Right lobe of liver (tissue), 6 donors: ENCODE data around the gene CD48. TPM values are rescaled to one million over a fixed set of nuclear protein-coding genes. Genes with fewer than 3 reads are reported as not detected.

Experiments used
- ATAC-seq, 4 donors: fragments of 200-7000 bp; cut with Tn5 transposase; one replicate each; pipeline ENCODE4 v1.9.1; 2020; ENCODE audit warnings: mild to moderate bottlenecking in 4 of 4, moderate library complexity in 4 of 4
- DNase-seq, 3 donors: peaks; one replicate each; pipeline ENCODE4 v3.0.0-alpha.2; 2020
- H3K27ac ChIP-seq, 3 donors: fragments of 200-600 bp; one replicate each; pipeline ENCODE4 v1.8.0; 2022
- H3K27me3 ChIP-seq, 2 donors: fragments of 200-600 bp; one replicate each; pipeline ENCODE4 v1.8.0; 2022
- H3K36me3 ChIP-seq, 4 donors: fragments of 200-600 bp; sonication (generic) in 1 of 4; one replicate each; pipeline versions ENCODE4 v1.5.1 to v1.8.0; 2017 to 2022; ENCODE audit warnings: control low read depth in 1 of 4
- H3K4me1 ChIP-seq, 4 donors: fragments of 200-600 bp; sonication (generic) in 1 of 4; one replicate each; pipeline versions ENCODE4 v1.5.1 to v1.8.0; 2017 to 2022; ENCODE audit warnings: control low read depth in 1 of 4
- H3K4me3 ChIP-seq, 3 donors: fragments of 200-600 bp; one replicate each; pipeline ENCODE4 v1.8.0; 2022
- H3K9me3 ChIP-seq, 4 donors: fragments of 200-600 bp; sonication (generic) in 1 of 4; one replicate each; pipeline versions ENCODE4 v1.5.1 to v1.8.0; 2017 to 2022; ENCODE audit warnings: control low read depth in 1 of 4
- POLR2A ChIP-seq: fragments of 450-650 bp; IDR thresholded peaks from one replicate; pipeline ENCODE4 v1.6.1; 2017; ENCODE audit warnings: antibody characterized with exemption, mild to moderate bottlenecking
- WGBS: methylation state at CpG from one replicate; pipeline ENCODE4 v1.1.6; 2018; ENCODE audit warnings: low coverage, low lambda C conversion rate; ENCODE audit not compliant: insufficient coverage; ENCODE audit errors: missing lambda C conversion rate; 5-methylcytosine and 5-hydroxymethylcytosine counted together
- intact Hi-C, 2 donors: fragments of 100-400 bp; cut with DNase I; formaldehyde crosslinking; loops; one replicate each; pipeline versions ENCODE4 v1.11.2 to v1.14.1; 2022
- total RNA-seq, 6 experiments: library from RNA; depleted of rRNA in 2 of 6; stranded (reverse); fragments of >200 nt in 2 of 6; fragmentation: NEBNext Ultra II Directional in 3 of 6; extraction: Animal tissue kit (Norgen Biotek cat#: 25700) in 3 of 6; gene quantifications; one replicate each; pipeline versions ENCODE4 v1.1.0 to v1.2.4, GENCODE V29; 2016 to 2023
- TF ChIP-seq, protein P1 (sequence below), 4 donors: fragments of 200-600 bp in 3 of 4; fragments of 450-650 bp in 1 of 4; IDR thresholded peaks; one replicate each; pipeline versions ENCODE4 v1.5.1 to v1.8.0; 2016 to 2022; ENCODE audit warnings: antibody characterized with exemption in 4 of 4, mild to moderate bottlenecking in 2 of 4
- donor health status: DM: no; HTN: yes; CAD: no.
- donor health status: DM: no; HTN: no; CAD: no.
- donor health status: DM: no; HTN: no; CAD: no.
- donor health status: DM: no; HTN: yes; CAD: no.
- donor health status: DM: no; HTN: yes; CAD: no.

The CD48 gene
- total RNA-seq, 6 experiments from 2014 or later, result 0.68 to 5.0 (median 3.4) TPM

DNA sequence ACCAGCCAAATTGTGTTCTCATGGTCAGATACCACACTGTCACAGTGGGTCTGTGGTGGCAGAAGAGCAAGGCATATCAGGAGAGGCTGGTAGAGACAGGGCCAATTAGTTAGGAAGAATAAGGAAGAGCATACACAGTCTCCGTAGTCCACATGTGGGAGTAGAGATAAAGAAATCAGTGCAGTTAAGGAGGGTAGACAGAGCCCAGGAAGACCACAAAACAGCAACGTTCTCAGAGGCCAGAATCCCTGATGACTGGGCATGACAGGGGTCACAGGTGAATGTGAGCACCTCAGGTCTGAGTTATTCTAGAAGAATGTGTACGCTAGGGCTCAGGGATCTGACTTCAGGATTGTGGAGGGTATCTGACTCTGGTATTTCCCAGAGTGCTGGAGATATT, 31.7 kb downstream of the CD48 start:
- H3K4me1 ChIP-seq, result no peaks in the 10 kb centered on the region
- no peaks in the 10 kb centered on the region for H3K27me3 ChIP-seq
- no peak overlapping the region for H3K27ac ChIP-seq
- H3K4me3 ChIP-seq, result no peak overlapping the region
- H3K36me3 ChIP-seq, result no peaks in the 10 kb centered on the region
- DNase-seq, result no peak
- 49% methylated on average over 2 of the region's 3 CpGs for WGBS
- no peak for TF ChIP-seq POLR2A
- TF ChIP-seq, protein P1, sequence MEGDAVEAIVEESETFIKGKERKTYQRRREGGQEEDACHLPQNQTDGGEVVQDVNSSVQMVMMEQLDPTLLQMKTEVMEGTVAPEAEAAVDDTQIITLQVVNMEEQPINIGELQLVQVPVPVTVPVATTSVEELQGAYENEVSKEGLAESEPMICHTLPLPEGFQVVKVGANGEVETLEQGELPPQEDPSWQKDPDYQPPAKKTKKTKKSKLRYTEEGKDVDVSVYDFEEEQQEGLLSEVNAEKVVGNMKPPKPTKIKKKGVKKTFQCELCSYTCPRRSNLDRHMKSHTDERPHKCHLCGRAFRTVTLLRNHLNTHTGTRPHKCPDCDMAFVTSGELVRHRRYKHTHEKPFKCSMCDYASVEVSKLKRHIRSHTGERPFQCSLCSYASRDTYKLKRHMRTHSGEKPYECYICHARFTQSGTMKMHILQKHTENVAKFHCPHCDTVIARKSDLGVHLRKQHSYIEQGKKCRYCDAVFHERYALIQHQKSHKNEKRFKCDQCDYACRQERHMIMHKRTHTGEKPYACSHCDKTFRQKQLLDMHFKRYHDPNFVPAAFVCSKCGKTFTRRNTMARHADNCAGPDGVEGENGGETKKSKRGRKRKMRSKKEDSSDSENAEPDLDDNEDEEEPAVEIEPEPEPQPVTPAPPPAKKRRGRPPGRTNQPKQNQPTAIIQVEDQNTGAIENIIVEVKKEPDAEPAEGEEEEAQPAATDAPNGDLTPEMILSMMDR (IDR thresholded peaks at IDR 0.05), result no peak
- ATAC-seq, result no peak
- intact Hi-C loops, result no loop called here
- no peaks in the 10 kb centered on the region for H3K9me3 ChIP-seq

DNA sequence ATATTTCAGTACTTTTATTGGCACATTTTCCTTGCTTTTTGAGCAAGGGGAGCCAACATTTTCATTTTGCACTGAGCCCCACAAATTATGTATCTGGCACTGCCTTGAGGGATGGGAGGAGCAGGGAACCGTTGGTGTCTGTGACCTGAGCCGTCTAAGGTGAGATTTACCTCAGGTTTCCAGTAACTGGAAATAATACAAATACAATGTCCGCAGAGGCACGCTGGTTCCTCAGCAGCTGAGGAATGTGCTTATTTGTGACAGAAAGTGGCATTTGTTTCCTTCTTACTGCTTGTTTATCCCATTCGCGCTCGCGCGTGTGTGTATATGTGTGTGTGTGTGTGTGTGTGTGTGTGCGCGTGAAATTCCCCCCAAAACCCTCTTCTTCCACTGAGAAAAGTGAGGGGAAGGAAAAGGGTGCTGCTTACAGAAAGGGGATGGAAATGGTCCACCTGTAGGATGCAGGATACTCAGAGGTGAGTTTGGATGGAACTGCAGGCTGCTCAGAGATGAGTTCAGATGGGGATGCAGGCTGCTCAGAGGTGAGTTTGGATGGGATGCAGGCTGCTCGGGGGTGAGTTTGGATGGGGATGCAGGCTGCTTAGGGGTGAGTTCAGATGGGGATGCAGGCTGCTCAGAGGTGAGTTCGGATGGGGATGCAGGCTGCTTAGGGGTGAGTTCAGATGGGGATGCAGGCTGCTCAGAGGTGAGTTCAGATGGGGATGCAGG, 34.6 kb downstream of the CD48 start:
- Histone ChIP-seq H3K27me3 (no peaks in the 10 kb centered on the region), H3K9me3 (no peaks in the 10 kb centered on the region), H3K4me1 (no peaks in the 10 kb centered on the region), H3K36me3 (no peaks in the 10 kb centered on the region), H3K27ac (no peak overlapping the region), H3K4me3 (no peak overlapping the region)
- intact Hi-C loops, result no loop called here
- ATAC-seq, result no peak
- TF ChIP-seq, protein P1 (IDR thresholded peaks at IDR 0.05), result no peak
- TF ChIP-seq POLR2A, result no peak
- no peak for DNase-seq
- WGBS, result 65% methylated on average over 13 of the region's 13 CpGs

DNA sequence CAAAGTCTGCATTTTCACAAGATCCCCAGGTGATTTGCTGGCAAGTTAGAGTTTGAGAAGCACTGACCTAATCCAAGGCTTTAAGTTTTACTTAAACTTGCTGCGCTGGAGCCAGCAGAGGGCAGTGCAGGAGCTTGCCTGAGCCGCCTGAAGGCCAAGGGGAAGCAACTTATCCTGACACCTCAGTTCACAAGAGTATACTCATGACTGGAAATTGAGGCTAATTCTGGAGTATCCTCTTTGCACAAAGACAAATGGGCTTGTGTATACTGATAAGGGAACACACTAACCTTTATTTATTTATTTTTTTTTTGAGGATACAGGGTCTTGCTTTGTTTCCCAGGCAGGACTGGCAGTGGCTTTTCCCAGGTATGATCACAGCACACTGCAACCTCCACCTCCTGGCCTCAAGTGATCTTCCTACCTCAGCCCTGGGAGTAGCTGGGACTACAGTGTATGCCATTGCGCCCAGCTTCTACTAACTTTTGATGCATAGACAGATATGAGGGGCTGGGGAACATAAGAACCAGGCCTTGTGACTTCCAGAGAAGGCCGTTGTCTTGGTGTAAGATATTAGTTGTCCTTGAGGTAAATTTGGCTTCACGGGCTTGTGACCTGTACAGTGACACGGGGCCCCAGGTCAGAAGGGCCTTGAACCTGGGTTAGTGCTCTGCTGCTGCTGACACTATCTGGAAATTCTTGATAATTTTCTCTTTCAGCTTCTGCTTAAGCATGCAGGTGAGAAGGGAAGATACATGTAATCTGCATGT, 35.8 kb downstream of the CD48 start:
- DNase-seq (peak; percentile 66 to 78 (median 75)), ATAC-seq (peak; percentile 89 to 95 (median 92))
- WGBS, result 7% methylated on average over 3 of the region's 6 CpGs
- TF ChIP-seq, protein P1 (IDR thresholded peaks at IDR 0.05), result peak; percentile 59 to 90 (median 81)
- no peak for TF ChIP-seq POLR2A
- no peaks in the 10 kb centered on the region for H3K4me1 ChIP-seq
- H3K4me3 ChIP-seq, result no peak overlapping the region
- H3K9me3 ChIP-seq, result no peaks in the 10 kb centered on the region
- no peak overlapping the region for H3K27ac ChIP-seq
- intact Hi-C loops, result no loop called here
- no peaks in the 10 kb centered on the region for H3K36me3 ChIP-seq
- H3K27me3 ChIP-seq, result no peaks in the 10 kb centered on the region

DNA sequence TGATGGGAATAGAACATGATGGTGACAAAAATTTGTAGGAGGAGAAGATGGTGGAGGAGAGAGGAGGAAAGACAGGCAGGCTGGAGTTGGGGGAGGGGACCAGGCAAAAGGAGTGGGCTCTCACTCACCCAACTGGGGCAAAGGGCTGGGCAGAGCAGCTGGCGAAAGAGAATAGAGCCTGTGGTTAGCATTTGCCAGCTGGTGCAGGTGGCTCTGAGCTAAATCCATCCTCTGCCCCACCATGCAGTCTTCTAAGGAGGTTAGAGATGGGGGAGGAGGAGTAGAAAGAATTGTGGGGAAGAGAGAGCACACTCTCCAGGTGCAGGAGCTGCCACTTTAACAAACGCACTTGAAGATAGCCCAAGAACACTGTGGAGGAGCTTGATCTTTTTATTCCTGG, 37.2 kb downstream of the CD48 start:
- no peak for ATAC-seq
- no peak for TF ChIP-seq POLR2A
- TF ChIP-seq, protein P1 (IDR thresholded peaks at IDR 0.05), result no peak
- Histone ChIP-seq H3K27me3 (no peaks in the 10 kb centered on the region), H3K27ac (no peak overlapping the region), H3K4me3 (no peak overlapping the region), H3K9me3 (no peaks in the 10 kb centered on the region), H3K4me1 (no peaks in the 10 kb centered on the region), H3K36me3 (no peaks in the 10 kb centered on the region)
- 50% methylated on average over 2 of the region's 2 CpGs for WGBS
- DNase-seq, result no peak
- intact Hi-C loops, result no loop called here
